Measurements from ENCODE around the gene FAM221B.

Gene FAM221B

DNA sequence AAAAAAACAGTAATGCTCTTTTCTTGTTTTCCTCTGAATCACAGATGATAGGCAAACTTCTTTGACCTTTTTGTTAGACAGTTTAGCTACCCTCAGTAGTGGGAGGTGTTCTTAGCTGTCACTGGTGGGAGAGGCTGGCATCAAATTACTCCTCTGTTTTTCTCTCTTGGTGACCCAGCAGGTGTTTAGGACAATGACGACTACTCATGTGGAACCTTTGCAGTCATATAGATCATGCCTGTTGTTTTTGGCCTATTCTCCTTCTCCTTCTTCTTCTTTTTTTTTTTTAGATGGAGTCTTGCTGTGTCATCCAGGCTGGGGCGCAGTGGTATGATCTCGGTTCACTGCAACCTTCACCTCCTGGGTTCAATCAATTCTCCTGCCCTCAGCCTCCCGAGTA, 52.5 kb downstream of the FAM221B start:
- Histone ChIP-seq H3K9me3 (ENCODE audit: control insufficient read depth, low read depth, low read length) (no peaks in the 10 kb centered on the region), H3K27ac (ENCODE audit: low read length) (no peak overlapping the region), H3K4me3 (ENCODE audit: low read length) (no peak overlapping the region), H3K9ac (ENCODE audit: low read length) (no peak overlapping the region), H3K4me1 (ENCODE audit: control insufficient read depth, low read depth, low read length) (peaks cover 11% of the 10 kb centered on the region), H3K27me3 (ENCODE audit: control insufficient read depth, insufficient read depth, low read length) (no peaks in the 10 kb centered on the region), H3K36me3 (ENCODE audit: control insufficient read depth, low read depth, low read length) (no peaks in the 10 kb centered on the region)

- Histone ChIP-seq H3K4me3 (ENCODE audit: low read length) (no peak overlapping the region), H3K9ac (ENCODE audit: low read length) (no peak overlapping the region), H3K9me3 (ENCODE audit: control insufficient read depth, low read depth, low read length) (no peaks in the 10 kb centered on the region), H3K36me3 (ENCODE audit: control insufficient read depth, low read depth, low read length) (no peaks in the 10 kb centered on the region), H3K27me3 (ENCODE audit: control insufficient read depth, insufficient read depth, low read length) (no peaks in the 10 kb centered on the region), H3K4me1 (ENCODE audit: control insufficient read depth, low read depth, low read length) (peaks cover 11% of the 10 kb centered on the region), H3K27ac (ENCODE audit: low read length) (no peak overlapping the region)
These were observed 53.5 kb downstream of the FAM221B start for GRCh38 chr9:35774907-35775635.

- no peak overlapping the region for H3K27ac ChIP-seq (ENCODE audit: low read length)
- no peaks in the 10 kb centered on the region for H3K9me3 ChIP-seq (ENCODE audit: control insufficient read depth, low read depth, low read length)
- no peaks in the 10 kb centered on the region for H3K27me3 ChIP-seq (ENCODE audit: control insufficient read depth, insufficient read depth, low read length)
- no peak overlapping the region for H3K9ac ChIP-seq (ENCODE audit: low read length)
- no peaks in the 10 kb centered on the region for H3K36me3 ChIP-seq (ENCODE audit: control insufficient read depth, low read depth, low read length)
- H3K4me1 ChIP-seq (ENCODE audit: control insufficient read depth, low read depth, low read length): peaks cover 11% of the 10 kb centered on the region
- H3K4me3 ChIP-seq (ENCODE audit: low read length): no peak overlapping the region
These were observed 56.6 kb downstream of the FAM221B start for GRCh38 chr9:35771943-35772342.

DNA sequence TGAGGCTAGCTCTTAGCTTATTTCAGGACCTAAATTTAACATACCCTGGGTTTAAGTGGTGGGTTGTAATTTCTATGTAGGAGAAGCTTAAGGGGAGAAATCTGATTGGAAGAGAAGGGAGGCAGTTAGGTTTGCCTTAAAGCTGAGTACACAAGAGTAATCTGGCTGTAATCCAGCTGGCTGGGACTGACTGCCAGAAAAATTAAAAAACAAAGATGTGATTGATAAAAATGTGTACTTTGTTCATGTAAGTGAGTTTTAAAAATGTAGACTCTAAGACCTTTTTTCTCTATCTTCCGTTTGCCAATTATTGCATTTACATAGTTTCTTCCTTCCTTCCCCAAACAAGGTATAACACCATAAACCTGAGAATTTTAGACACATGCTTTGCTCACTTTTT, 57.0 kb downstream of the FAM221B start:
- no peak overlapping the region for H3K4me3 ChIP-seq (ENCODE audit: low read length)
- no peaks in the 10 kb centered on the region for H3K9me3 ChIP-seq (ENCODE audit: control insufficient read depth, low read depth, low read length)
- no peaks in the 10 kb centered on the region for H3K36me3 ChIP-seq (ENCODE audit: control insufficient read depth, low read depth, low read length)
- H3K9ac ChIP-seq (ENCODE audit: low read length): no peak overlapping the region
- no peak overlapping the region for H3K27ac ChIP-seq (ENCODE audit: low read length)
- no peaks in the 10 kb centered on the region for H3K27me3 ChIP-seq (ENCODE audit: control insufficient read depth, insufficient read depth, low read length)
- peaks cover 11% of the 10 kb centered on the region for H3K4me1 ChIP-seq (ENCODE audit: control insufficient read depth, low read depth, low read length)

DNA sequence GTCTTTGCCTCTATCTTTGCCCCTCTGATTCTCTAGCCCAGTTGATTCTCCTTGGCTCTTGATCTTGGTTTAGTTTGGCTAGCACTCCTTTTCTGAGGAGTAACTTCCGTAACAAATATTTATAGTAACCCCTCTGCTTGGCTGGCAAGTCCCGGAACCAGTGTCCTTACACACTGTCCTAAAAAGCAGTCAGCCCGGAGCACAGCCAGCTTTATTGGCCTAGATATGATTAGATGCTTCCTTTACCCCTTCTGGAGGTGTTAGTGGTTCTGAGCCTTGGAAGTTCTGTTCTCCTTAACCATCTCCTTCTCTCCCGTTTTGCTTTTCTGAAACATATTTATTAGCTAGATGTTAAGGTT, 57.5 kb downstream of the FAM221B start:
- Histone ChIP-seq H3K27me3 (ENCODE audit: control insufficient read depth, insufficient read depth, low read length) (no peaks in the 10 kb centered on the region), H3K27ac (ENCODE audit: low read length) (no peak overlapping the region), H3K36me3 (ENCODE audit: control insufficient read depth, low read depth, low read length) (no peaks in the 10 kb centered on the region), H3K9ac (ENCODE audit: low read length) (no peak overlapping the region), H3K4me3 (ENCODE audit: low read length) (no peak overlapping the region), H3K9me3 (ENCODE audit: control insufficient read depth, low read depth, low read length) (no peaks in the 10 kb centered on the region), H3K4me1 (ENCODE audit: control insufficient read depth, low read depth, low read length) (peaks cover 11% of the 10 kb centered on the region)

DNA sequence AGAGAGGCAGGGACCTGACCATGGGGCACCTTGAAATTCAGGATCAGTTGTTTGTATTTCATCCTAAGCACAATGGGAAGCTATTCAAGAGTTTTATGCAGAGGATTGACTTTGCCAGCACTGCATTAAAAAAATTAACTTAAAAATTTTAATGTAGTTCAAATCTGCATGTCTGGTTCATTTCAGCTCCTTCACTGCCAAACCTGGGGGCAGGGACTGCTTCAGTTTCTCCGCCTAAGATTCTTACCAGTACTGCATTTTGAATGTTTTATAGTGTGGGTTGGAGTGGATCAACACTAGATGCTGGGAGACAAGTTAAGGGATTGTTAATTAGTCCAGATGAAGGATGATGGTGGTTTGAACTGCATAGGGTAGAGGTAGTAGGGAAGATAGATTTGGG, 58.8 kb downstream of the FAM221B start:
- Histone ChIP-seq H3K9me3 (ENCODE audit: control insufficient read depth, low read depth, low read length) (no peaks in the 10 kb centered on the region), H3K4me3 (ENCODE audit: low read length) (no peak overlapping the region), H3K36me3 (ENCODE audit: control insufficient read depth, low read depth, low read length) (no peaks in the 10 kb centered on the region), H3K27ac (ENCODE audit: low read length) (no peak overlapping the region), H3K4me1 (ENCODE audit: control insufficient read depth, low read depth, low read length) (no peaks in the 10 kb centered on the region), H3K27me3 (ENCODE audit: control insufficient read depth, insufficient read depth, low read length) (no peaks in the 10 kb centered on the region), H3K9ac (ENCODE audit: low read length) (no peak overlapping the region)

GRCh38 chr9:35767458-35767857, 61.1 kb downstream of the FAM221B start:
- no peaks in the 10 kb centered on the region for H3K36me3 ChIP-seq (ENCODE audit: control insufficient read depth, low read depth, low read length)
- H3K4me1 ChIP-seq (ENCODE audit: control insufficient read depth, low read depth, low read length): no peaks in the 10 kb centered on the region
- no peak overlapping the region for H3K27ac ChIP-seq (ENCODE audit: low read length)
- no peaks in the 10 kb centered on the region for H3K9me3 ChIP-seq (ENCODE audit: control insufficient read depth, low read depth, low read length)
- no peaks in the 10 kb centered on the region for H3K27me3 ChIP-seq (ENCODE audit: control insufficient read depth, insufficient read depth, low read length)
- H3K4me3 ChIP-seq (ENCODE audit: low read length): no peak overlapping the region
- H3K9ac ChIP-seq (ENCODE audit: low read length): no peak overlapping the region

GRCh38 chr9:35766997-35767396, 61.5 kb downstream of the FAM221B start:
- Histone ChIP-seq H3K27me3 (ENCODE audit: control insufficient read depth, insufficient read depth, low read length) (no peaks in the 10 kb centered on the region), H3K36me3 (ENCODE audit: control insufficient read depth, low read depth, low read length) (no peaks in the 10 kb centered on the region), H3K4me1 (ENCODE audit: control insufficient read depth, low read depth, low read length) (no peaks in the 10 kb centered on the region), H3K27ac (ENCODE audit: low read length) (no peak overlapping the region), H3K4me3 (ENCODE audit: low read length) (no peak overlapping the region), H3K9ac (ENCODE audit: low read length) (no peak overlapping the region), H3K9me3 (ENCODE audit: control insufficient read depth, low read depth, low read length) (no peaks in the 10 kb centered on the region)
